Left lung (tissue), 14 donors: Measurements from ENCODE around the gene GPR155. TPM values are rescaled to one million over a fixed set of nuclear protein-coding genes. Genes with fewer than 3 reads are reported as not detected.
A peak's percentile ranks its signal among the peaks of the same experiment; 100 is the strongest.

ENCODE experiments used
- ATAC-seq: fragments of 200-7000 bp; cut with Tn5 transposase; one replicate; pipeline ENCODE4 v1.9.1; 2020; ENCODE audit warnings: moderate library complexity
- DNase-seq, 4 donors: peaks; one replicate each; pipeline ENCODE4 v3.0.0-alpha.2; 2013 to 2020
- H3K27ac ChIP-seq, 2 donors: fragments of 200-600 bp; sonication (generic) in 1 of 2; one replicate each; pipeline versions ENCODE4 v1.5.0 to v1.8.0; 2020 to 2021
- H3K27me3 ChIP-seq, 2 donors: fragments of 200-600 bp; sonication (generic) in 1 of 2; one replicate each; pipeline versions ENCODE4 v1.5.0 to v1.8.0; 2020 to 2021
- H3K36me3 ChIP-seq, 2 donors: fragments of 200-600 bp; sonication (generic) in 1 of 2; one replicate each; pipeline versions ENCODE4 v1.5.0 to v1.8.0; 2020 to 2021
- H3K4me1 ChIP-seq, 2 donors: fragments of 200-600 bp; one replicate each; pipeline ENCODE4 v1.8.0; 2021
- H3K4me3 ChIP-seq, 2 donors: fragments of 200-600 bp; sonication (generic) in 1 of 2; one replicate each; pipeline versions ENCODE4 v1.5.0 to v1.8.0; 2020 to 2021; ENCODE audit warnings: mild to moderate bottlenecking in 1 of 2
- H3K9me3 ChIP-seq, 2 donors: fragments of 200-600 bp; sonication (generic) in 1 of 2; one replicate each; pipeline versions ENCODE4 v1.5.0 to v1.8.0; 2020 to 2021
- intact Hi-C, 2 donors: fragments of 100-400 bp; cut with DNase I; formaldehyde crosslinking; loops; one replicate each; pipeline versions ENCODE4 v1.11.2 to v1.14.2; 2022
- long read RNA-seq, 12 donors: library from polyadenylated mRNA in 2 of 12; unstranded in 2 of 12; transcript quantifications; one replicate each; pipeline ENCODE4 v2.0.0 and lab custom pipeline, GENCODE V29; 2019 to 2026
- polyA plus RNA-seq, 6 donors: library from polyadenylated mRNA; unstranded; fragments of 120-200 nt; gene quantifications; one replicate each; pipeline ENCODE4 v1.2.1, GENCODE V29; 2013; ENCODE audit not compliant: insufficient read length in 6 of 6
- total RNA-seq, 2 donors: library from RNA; stranded (reverse); fragmentation: NEBNext Ultra II Directional; extraction: Animal tissue kit (Norgen Biotek cat#: 25700); gene quantifications; one replicate each; pipeline ENCODE4 v1.2.1, GENCODE V29; 2021
- TF ChIP-seq, protein P1 (sequence below), 2 donors: fragments of 200-600 bp; sonication (generic) in 1 of 2; IDR thresholded peaks; one replicate each; pipeline versions ENCODE4 v1.5.0 to v1.8.0; 2021; ENCODE audit warnings: antibody characterized with exemption in 2 of 2
- donor health status: DM: no; HTN: yes; CAD: no.
- donor health status: DM: no; HTN: no; CAD: no.

The GPR155 gene
- total RNA-seq (1 to 10 TPM; 3.6 to 6.9 TPM), polyA plus RNA-seq (1 to 10 TPM; 3.1 to 4.6 (median 4.0) TPM)
- long read RNA-seq, donor 1, result 0 reads
- long read RNA-seq, donor 2, result 0 reads
- long read RNA-seq, donor 3, result 0 reads
- long read RNA-seq, donor 4, result 0 reads
- long read RNA-seq, donor 5, full-length matches to known transcripts, result 1 of 1 reads
- long read RNA-seq, donor 5, partial matches to known transcripts, result 0 of 1 reads
- long read RNA-seq, donor 5, other reads (novel, unspliced or antisense), result 0 of 1 reads
- long read RNA-seq, donor 6, result 0 reads
- long read RNA-seq, donor 7, result 0 reads
- long read RNA-seq, donor 8, partial matches to known transcripts, result 0 of 1 reads
- long read RNA-seq, donor 8, other reads (novel, unspliced or antisense), result 0 of 1 reads
- long read RNA-seq, donor 9, result 0 reads
- long read RNA-seq, donor 10, result 0 reads
- long read RNA-seq, donor 11, full-length matches to known transcripts, result 1 of 1 reads
- long read RNA-seq, donor 11, partial matches to known transcripts, result 0 of 1 reads
- long read RNA-seq, donor 11, other reads (novel, unspliced or antisense), result 0 of 1 reads
- long read RNA-seq, donor 12, result 0 reads

DNA sequence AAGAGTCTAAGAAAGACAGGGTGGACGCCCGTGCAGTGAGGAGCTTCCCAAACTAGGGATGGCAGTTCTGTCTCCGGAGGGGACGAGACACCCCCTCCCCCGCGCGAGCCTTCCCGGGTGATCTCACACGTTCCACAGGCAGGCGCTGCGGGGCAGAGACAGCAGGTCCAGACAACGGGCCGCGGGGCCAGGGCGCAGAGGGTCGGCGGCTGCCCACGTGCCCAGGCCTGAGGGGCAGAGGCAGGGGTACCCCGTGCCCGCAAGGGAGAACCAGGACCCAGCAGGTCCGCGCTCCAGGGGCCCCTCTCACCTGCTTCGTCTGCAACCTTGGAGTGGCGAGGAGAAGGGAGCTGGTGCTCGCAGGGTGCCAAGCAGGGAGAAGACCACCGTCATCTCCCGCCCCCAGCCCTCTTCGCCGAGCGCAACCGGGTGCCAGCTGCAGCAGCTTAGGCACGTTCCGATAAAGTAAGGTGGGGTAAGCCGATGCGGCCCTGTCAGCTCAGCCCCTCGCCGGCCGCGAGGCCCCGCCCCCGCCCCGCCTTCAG is at the start of gene GPR155:
Gene GPR155 (minus strand): TSS at position 467 of the 545 bp plus-strand sequence. CDS start 5,073 bp downstream, outside the sequence.
- no peaks in the 10 kb centered on the region for H3K9me3 ChIP-seq
- peaks cover 0 to 3% of the 10 kb centered on the region in 2 donors for H3K36me3 ChIP-seq
- H3K4me1 ChIP-seq, result peaks cover 0 to 14% of the 10 kb centered on the region in 2 donors
- peak; percentile 56 to 90 (median 73) for DNase-seq
- intact Hi-C loops, result no loop called here
- TF ChIP-seq, protein P1, sequence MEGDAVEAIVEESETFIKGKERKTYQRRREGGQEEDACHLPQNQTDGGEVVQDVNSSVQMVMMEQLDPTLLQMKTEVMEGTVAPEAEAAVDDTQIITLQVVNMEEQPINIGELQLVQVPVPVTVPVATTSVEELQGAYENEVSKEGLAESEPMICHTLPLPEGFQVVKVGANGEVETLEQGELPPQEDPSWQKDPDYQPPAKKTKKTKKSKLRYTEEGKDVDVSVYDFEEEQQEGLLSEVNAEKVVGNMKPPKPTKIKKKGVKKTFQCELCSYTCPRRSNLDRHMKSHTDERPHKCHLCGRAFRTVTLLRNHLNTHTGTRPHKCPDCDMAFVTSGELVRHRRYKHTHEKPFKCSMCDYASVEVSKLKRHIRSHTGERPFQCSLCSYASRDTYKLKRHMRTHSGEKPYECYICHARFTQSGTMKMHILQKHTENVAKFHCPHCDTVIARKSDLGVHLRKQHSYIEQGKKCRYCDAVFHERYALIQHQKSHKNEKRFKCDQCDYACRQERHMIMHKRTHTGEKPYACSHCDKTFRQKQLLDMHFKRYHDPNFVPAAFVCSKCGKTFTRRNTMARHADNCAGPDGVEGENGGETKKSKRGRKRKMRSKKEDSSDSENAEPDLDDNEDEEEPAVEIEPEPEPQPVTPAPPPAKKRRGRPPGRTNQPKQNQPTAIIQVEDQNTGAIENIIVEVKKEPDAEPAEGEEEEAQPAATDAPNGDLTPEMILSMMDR (IDR thresholded peaks at IDR 0.05), result no peak
- peak; percentile 76 for ATAC-seq
- H3K27ac ChIP-seq, result peak within 1 kb of the TSS; percentile 71 to 82
- peak within 1 kb of the TSS; percentile 92 to 97 for H3K4me3 ChIP-seq
- no peaks in the 10 kb centered on the region for H3K27me3 ChIP-seq

DNA sequence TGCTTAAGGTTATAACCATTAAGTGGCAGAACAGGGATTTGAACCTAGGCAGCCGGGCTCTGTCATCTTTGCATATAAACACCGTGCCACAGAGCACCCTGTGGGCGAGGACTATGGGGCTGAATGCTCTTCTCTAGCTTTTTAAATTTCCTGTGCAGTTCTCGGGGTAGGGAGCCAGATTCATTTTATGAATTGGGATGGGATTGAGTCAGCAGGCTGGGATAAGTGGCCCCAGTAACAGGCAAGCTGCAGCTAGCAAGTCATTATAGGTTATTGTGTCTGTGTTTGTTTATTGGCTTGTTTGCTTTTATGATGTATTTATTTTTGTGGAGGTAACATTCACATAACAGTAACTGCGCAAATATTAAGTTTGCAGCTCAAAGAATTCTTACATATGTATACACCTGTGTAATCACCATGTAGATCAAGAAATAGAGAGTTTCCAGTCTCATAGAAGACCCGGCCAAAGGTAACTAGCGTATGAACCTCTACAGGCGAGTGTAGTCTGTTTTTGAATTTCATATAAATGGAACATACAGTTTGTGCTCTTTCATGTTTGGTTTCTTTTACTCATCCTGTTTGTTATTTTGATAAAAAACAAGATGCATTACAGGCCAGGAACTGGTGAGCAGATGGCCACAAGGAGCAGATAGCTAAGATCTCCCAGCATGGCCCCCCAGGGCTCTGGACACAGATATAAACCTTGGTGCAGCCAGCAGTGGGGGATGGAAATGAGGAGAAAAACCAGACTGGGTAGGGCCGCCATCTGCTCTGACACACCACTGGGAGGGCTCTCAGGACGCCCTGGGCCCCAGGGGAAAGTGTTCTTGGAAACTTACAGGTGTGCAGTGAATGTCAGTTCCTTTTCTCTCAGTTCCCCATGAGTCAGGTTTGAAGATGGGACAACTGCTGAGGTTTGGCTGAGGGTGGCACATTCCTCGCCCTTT is 49.2 kb upstream of the GPR155 start:
- ATAC-seq (no peak), DNase-seq (no peak)
- no peak overlapping the region for H3K4me3 ChIP-seq
- TF ChIP-seq, protein P1 (IDR thresholded peaks at IDR 0.05), result no peak
- H3K36me3 ChIP-seq, result no peaks in the 10 kb centered on the region
- intact Hi-C loops, result no loop called here
- no peak overlapping the region for H3K27ac ChIP-seq
- H3K27me3 ChIP-seq, result peaks cover 0 to 19% of the 10 kb centered on the region in 2 donors
- H3K4me1 ChIP-seq, result no peaks in the 10 kb centered on the region
- no peaks in the 10 kb centered on the region for H3K9me3 ChIP-seq

- no peaks in the 10 kb centered on the region for H3K4me1 ChIP-seq
- ATAC-seq, result no peak
- H3K9me3 ChIP-seq, result no peaks in the 10 kb centered on the region
- H3K27ac ChIP-seq, result no peak overlapping the region
- DNase-seq, result no peak
- no peak overlapping the region for H3K4me3 ChIP-seq
- no peaks in the 10 kb centered on the region for H3K36me3 ChIP-seq
- peaks cover 0 to 19% of the 10 kb centered on the region in 2 donors for H3K27me3 ChIP-seq
- intact Hi-C loops, result no loop called here
- TF ChIP-seq, protein P1 (IDR thresholded peaks at IDR 0.05), result no peak
Measured at GRCh38 chr2:174535083-174535482, 48.3 kb upstream of the GPR155 start.

DNA sequence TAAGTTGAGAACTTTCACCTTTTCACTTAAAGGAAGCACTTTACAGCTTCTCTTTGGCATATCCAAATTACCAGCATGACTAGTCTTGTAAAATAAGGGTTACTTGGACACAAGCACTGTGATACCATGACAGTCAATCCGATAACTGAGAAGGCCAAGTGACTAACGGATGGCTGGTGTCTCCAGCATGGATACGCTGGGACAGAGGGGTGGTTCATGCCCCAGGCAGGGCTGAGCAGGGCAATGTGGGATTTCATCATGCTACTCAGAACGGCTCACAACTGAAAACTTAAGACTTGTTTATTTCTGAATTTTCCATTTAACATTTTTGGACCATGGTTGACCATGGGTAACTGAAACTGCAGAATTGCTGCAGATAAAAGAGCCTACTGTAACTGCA is 43.1 kb upstream of the GPR155 start:
- H3K4me3 ChIP-seq, result no peak overlapping the region
- DNase-seq (no peak), ATAC-seq (no peak)
- TF ChIP-seq, protein P1 (IDR thresholded peaks at IDR 0.05), result no peak
- H3K9me3 ChIP-seq, result no peaks in the 10 kb centered on the region
- no peaks in the 10 kb centered on the region for H3K36me3 ChIP-seq
- H3K4me1 ChIP-seq, result peaks cover 0 to 7% of the 10 kb centered on the region in 2 donors
- intact Hi-C loops, result no loop called here
- H3K27me3 ChIP-seq, result no peaks in the 10 kb centered on the region
- no peak overlapping the region for H3K27ac ChIP-seq
